GM12878 (cell line): ENCODE measurements around the gene TMEM209. TPM values are rescaled to one million over a fixed set of nuclear protein-coding genes. Genes with fewer than 3 reads are reported as not detected.

ENCODE experiments used
- ATAC-seq: fragments of 200-7000 bp; cut with Tn5 transposase; 3 replicates; pipeline ENCODE4 v1.9.1; 2020; ENCODE audit warnings: mild to moderate bottlenecking, moderate library complexity
- BruUV-seq: library from RNA; stranded (reverse); fragments of 400-500 nt; replicated peaks from 2 replicates; lab custom pipeline; 2021; lab: Mats Ljungman, UMichigan
- CTCF ChIA-PET: fragments of 300-600 bp; sonication (Branson Sonifier 250); formaldehyde crosslinking; extraction: SDS; loops from one replicate; lab custom pipeline; 2021; ENCODE audit warnings: inconsistent platforms; lab: Yijun Ruan, JAX
- POLR2A ChIA-PET: fragments of 350-600 bp; formaldehyde crosslinking; extraction: SDS; loops from one replicate; lab custom pipeline; 2021; ENCODE audit warnings: inconsistent platforms; lab: Charles Lee
- RAD21 ChIA-PET: fragments of 300-600 bp; sonication (Branson Sonifier 250); formaldehyde crosslinking; loops from one replicate; lab custom pipeline; 2023; ENCODE audit warnings: antibody characterized with exemption; ENCODE audit not compliant: unreplicated experiment; lab: Charles Lee
- SMC1A ChIA-PET: fragments of 300-600 bp; sonication (Branson Sonifier 250); formaldehyde crosslinking; loops from one replicate; lab custom pipeline; 2023; ENCODE audit not compliant: unreplicated experiment, uncharacterized antibody; lab: Charles Lee
- DNase-seq: peaks from one replicate; pipeline ENCODE4 v3.0.0-alpha.2; 2011; ENCODE audit warnings: low read depth, low spot score
- FAIRE-seq: peaks from 3 replicates; lab custom pipeline; 2011; peaks lifted over from hg19 to GRCh38; lab: Jason Lieb, UNC
- H2AFZ ChIP-seq: 2 replicates; pipeline ENCODE4 v1.6.0; 2011; ENCODE audit warnings: low read depth, low read length, control low read depth; ENCODE audit not compliant: control insufficient read depth
- H3K27ac ChIP-seq: 2 replicates; pipeline ENCODE4 v1.5.1; 2011; ENCODE audit warnings: control low read depth; ENCODE audit not compliant: control insufficient read depth, insufficient read depth
- H3K27me3 ChIP-seq, 2 experiments: replicated peaks in 1 of 2; 2 replicates each; pipeline versions ENCODE4 v1.6.0 to v1.6.1; 2011; ENCODE audit warnings: low read length in 1 of 2; ENCODE audit not compliant: control insufficient read depth in 2 of 2, insufficient read depth in 2 of 2
- H3K36me3 ChIP-seq, 2 experiments: 2 replicates each; pipeline ENCODE4 v1.5.1; 2011; ENCODE audit warnings: low read length in 1 of 2; ENCODE audit not compliant: control insufficient read depth in 2 of 2, insufficient read depth in 2 of 2
- H3K4me1 ChIP-seq: 2 replicates; pipeline ENCODE4 v1.6.1; 2011; ENCODE audit warnings: mild to moderate bottlenecking, low read length, moderate library complexity, mixed read lengths; ENCODE audit not compliant: control insufficient read depth, insufficient read depth
- H3K4me2 ChIP-seq: 2 replicates; pipeline ENCODE4 v1.6.0; 2011; ENCODE audit warnings: control low read depth; ENCODE audit not compliant: control insufficient read depth, insufficient read depth
- H3K4me3 ChIP-seq: fragments of 200-600 bp; sonication (generic); 2 replicates; pipeline ENCODE4 v1.5.1; 2016
- H3K79me2 ChIP-seq: 2 replicates; pipeline ENCODE4 v1.6.0; 2011; ENCODE audit warnings: low read length; ENCODE audit not compliant: control insufficient read depth, insufficient read depth
- H3K9ac ChIP-seq: 2 replicates; pipeline ENCODE4 v1.8.0; 2011; ENCODE audit warnings: low read length, control low read depth, mixed read lengths; ENCODE audit not compliant: control insufficient read depth, insufficient read depth
- H3K9me3 ChIP-seq: replicated peaks from 3 replicates; pipeline ENCODE4 v1.5.1; 2011; ENCODE audit warnings: mild to moderate bottlenecking, low read length; ENCODE audit not compliant: control insufficient read depth, insufficient read depth
- H4K20me1 ChIP-seq: 2 replicates; pipeline ENCODE4 v1.6.0; 2011; ENCODE audit not compliant: control insufficient read depth, insufficient read depth
- ASH2L ChIP-seq: fragments of 300-600, 200-600 bp; sonication (generic); IDR thresholded peaks from 2 replicates; pipeline ENCODE4 v1.6.1; 2017; ENCODE audit warnings: low read depth, mild to moderate bottlenecking, borderline replicate concordance
- DPF2 ChIP-seq: fragments of 450-650 bp; IDR thresholded peaks from 2 replicates; pipeline ENCODE4 v1.6.1; 2017; ENCODE audit warnings: mild to moderate bottlenecking
- EED ChIP-seq: sonication (generic); IDR thresholded peaks from 2 replicates; pipeline ENCODE4 v1.6.1; 2016; ENCODE audit warnings: antibody characterized with exemption, low read depth
- ELK1 ChIP-seq: IDR thresholded peaks from 2 replicates; pipeline ENCODE4 v1.6.1; 2012; ENCODE audit warnings: low read depth, low read length, improper control_type of control experiment
- ESRRA ChIP-seq: IDR thresholded peaks from 2 replicates; pipeline ENCODE4 v1.6.1; 2012; ENCODE audit warnings: mild to moderate bottlenecking, low read length, improper control_type of control experiment
- IKZF2 ChIP-seq, 2 experiments: fragments of 450-650 bp; IDR thresholded peaks; 2 replicates each; pipeline ENCODE4 v1.6.1; 2017; ENCODE audit warnings: mild to moderate bottlenecking in 2 of 2, moderate library complexity in 2 of 2
- IRF4 ChIP-seq: IDR thresholded peaks from 2 replicates; pipeline ENCODE4 v1.6.1; 2011; ENCODE audit warnings: low read depth, low read length
- MTA2 ChIP-seq: fragments of 450-650 bp; IDR thresholded peaks from 2 replicates; pipeline ENCODE4 v1.6.1; 2016; ENCODE audit warnings: low read depth, mild to moderate bottlenecking, moderate library complexity
- NFXL1 ChIP-seq: fragments of 450-650 bp; IDR thresholded peaks from 2 replicates; pipeline ENCODE4 v1.6.1; 2017; ENCODE audit warnings: antibody characterized with exemption, mild to moderate bottlenecking, borderline replicate concordance
- NR2C1 ChIP-seq: fragments of 450-650 bp; IDR thresholded peaks from 2 replicates; pipeline ENCODE4 v1.6.1; 2017; ENCODE audit warnings: antibody characterized with exemption, mild to moderate bottlenecking, moderate library complexity
- NR2C2 ChIP-seq: IDR thresholded peaks from 2 replicates; pipeline ENCODE4 v1.6.1; 2011; ENCODE audit warnings: borderline replicate concordance, low read depth; ENCODE audit not compliant: control insufficient read depth, insufficient read length
- RB1 ChIP-seq: fragments of 450-650 bp; formaldehyde crosslinking; IDR thresholded peaks from 2 replicates; pipeline ENCODE4 v1.6.1; 2017; ENCODE audit warnings: mild to moderate bottlenecking, borderline replicate concordance
- RCOR1 ChIP-seq: conservative IDR thresholded peaks from 2 replicates; pipeline ENCODE4 v1.6.1; 2012; ENCODE audit warnings: low read depth, low read length, improper control_type of control experiment
- REST ChIP-seq: IDR thresholded peaks from 2 replicates; pipeline ENCODE4 v1.6.1; 2012; ENCODE audit warnings: mild to moderate bottlenecking, low read depth, low read length
- ZSCAN29 ChIP-seq: fragments of 450-650 bp; IDR thresholded peaks from 2 replicates; pipeline ENCODE4 v1.6.1; 2017; ENCODE audit warnings: mild to moderate bottlenecking, moderate library complexity
- WGBS: methylation state at CpG from one replicate; pipeline ENCODE4 v1.1.6; 2016; ENCODE audit warnings: low lambda C conversion rate; ENCODE audit not compliant: insufficient replicate concordance, insufficient coverage; ENCODE audit errors: missing lambda C conversion rate; 5-methylcytosine and 5-hydroxymethylcytosine counted together
- in situ Hi-C: fragments of 300-500 bp; cut with MboI; formaldehyde crosslinking; loops from 9 replicates; pipeline ENCODE4 v1.14.3; 2018; ENCODE audit warnings: mixed read lengths
- intact Hi-C: fragments of 100-400 bp; cut with micrococcal nuclease; formaldehyde crosslinking; loops from one replicate; pipeline ENCODE4 v1.14.2; 2022; ENCODE audit not compliant: unreplicated experiment
- polyA plus RNA-seq, 11 experiments: library from polyadenylated mRNA; depleted of rRNA in 4 of 11; unstranded in 6 of 11; stranded (reverse) in 5 of 11; fragments of >200 nt; fragmentation: Nextera tagmentation in 4 of 11; fragmentation: Illumina TruSeq in 1 of 11; extraction: Ambion mirVana in 4 of 11; extraction: Trizol in 1 of 11; gene quantifications; 1 replicate in 1 of 11; 2 replicates in 10 of 11; pipeline versions ENCODE4 v1.2.1 to v1.2.3, GENCODE V29; 2011 to 2016; ENCODE audit warnings: inconsistent platforms in 2 of 11, missing spikeins in 2 of 11, low read depth in 1 of 11
- total RNA-seq, 4 experiments: library from RNA; depleted of rRNA in 3 of 4; stranded (reverse); fragments of >200 nt in 3 of 4; fragmentation: Illumina TruSeq in 1 of 4; extraction: Trizol in 1 of 4; gene quantifications; 2 replicates each; pipeline versions ENCODE4 v1.2.1 to v1.2.3, GENCODE V29; 2013 to 2021

The TMEM209 gene
- total and polyA plus RNA-seq, 10 of the 15 experiments (the other 5 are each of a cell fraction or from before 2014, with no cell fraction given) = 22.1 to 41.2 (median 35.1) TPM

GRCh38 chr7:130133029-130133782 lies 72.0 kb downstream of the TMEM209 start:
- Histone ChIP-seq H3K4me2 (no peak overlapping the region), H3K27ac (no peak overlapping the region), H2AFZ (no peak overlapping the region), H3K9ac (no peak overlapping the region), H4K20me1 (no peaks in the 10 kb centered on the region), H3K27me3 (no peaks in the 10 kb centered on the region), H3K36me3 (peaks cover 0 to 16% of the 10 kb centered on the region in 2 experiments; a peak in 3 of 4 replicates), H3K79me2 (no peaks in the 10 kb centered on the region), H3K9me3 (no peaks in the 10 kb centered on the region)
- ATAC-seq (no peak), DNase-seq (no peak), FAIRE-seq (no peak)
- POLR2A ChIA-PET = no interaction called here
- CTCF ChIA-PET = interaction anchor here (1.4 to 1.6 kb wide), 2 partner anchors 9 to 12 kb away, joined by 3 to 6 read pairs; no protein-coding TSS in a partner anchor
- SMC1A ChIA-PET = interaction anchor here (1.3 to 1.4 kb wide), 2 partner anchors 37 to 61 kb away, joined by 3 to 4 read pairs; no protein-coding TSS in a partner anchor
- RAD21 ChIA-PET = no interaction called here
- no peak for TF ChIP-seq IKZF2 (IDR thresholded peaks at IDR 0.05)
- TF ChIP-seq IRF4 = no peak
- TF ChIP-seq MTA2 = no peak
- TF ChIP-seq REST = no peak
- TF ChIP-seq NR2C1 = no peak
- TF ChIP-seq ELK1 = no peak
- TF ChIP-seq EED = no peak
- TF ChIP-seq RB1 = no peak
- TF ChIP-seq NFXL1 = no peak
- TF ChIP-seq ESRRA = no peak
- TF ChIP-seq ASH2L = no peak
- TF ChIP-seq ZSCAN29 = no peak
- no peak for TF ChIP-seq NR2C2
- TF ChIP-seq RCOR1 = no peak
- TF ChIP-seq DPF2 = no peak
- TF ChIP-seq, all 136 proteins: peak for 0
- WGBS = 97% methylated on average over 7 of the region's 7 CpGs
- Histone ChIP-seq H3K4me3 (no peak overlapping the region), H3K4me1 (no peaks in the 10 kb centered on the region)
- in situ Hi-C loops = no loop called here
- intact Hi-C loops = no loop called here
- BruUV-seq = no TSS peak
